Activated T-helper 1 cell treated with Interleukin-2 at 50 U/mL for 16 hours (primary cell): Measurements from ENCODE around the gene SRGN.
A peak's percentile ranks its signal among the peaks of the same experiment; 100 is the strongest.
"Not testable (repeated sequence)": the region's sequence is repeated elsewhere in the genome, so short reads cannot be mapped to it uniquely, and the experiment has no call there.

Source experiments
- DNase-seq: peaks from one replicate; pipeline ENCODE4 v3.0.0-alpha.2; 2020; ENCODE audit warnings: low read depth

SRGN gene, protein sequence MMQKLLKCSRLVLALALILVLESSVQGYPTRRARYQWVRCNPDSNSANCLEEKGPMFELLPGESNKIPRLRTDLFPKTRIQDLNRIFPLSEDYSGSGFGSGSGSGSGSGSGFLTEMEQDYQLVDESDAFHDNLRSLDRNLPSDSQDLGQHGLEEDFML

DNA sequence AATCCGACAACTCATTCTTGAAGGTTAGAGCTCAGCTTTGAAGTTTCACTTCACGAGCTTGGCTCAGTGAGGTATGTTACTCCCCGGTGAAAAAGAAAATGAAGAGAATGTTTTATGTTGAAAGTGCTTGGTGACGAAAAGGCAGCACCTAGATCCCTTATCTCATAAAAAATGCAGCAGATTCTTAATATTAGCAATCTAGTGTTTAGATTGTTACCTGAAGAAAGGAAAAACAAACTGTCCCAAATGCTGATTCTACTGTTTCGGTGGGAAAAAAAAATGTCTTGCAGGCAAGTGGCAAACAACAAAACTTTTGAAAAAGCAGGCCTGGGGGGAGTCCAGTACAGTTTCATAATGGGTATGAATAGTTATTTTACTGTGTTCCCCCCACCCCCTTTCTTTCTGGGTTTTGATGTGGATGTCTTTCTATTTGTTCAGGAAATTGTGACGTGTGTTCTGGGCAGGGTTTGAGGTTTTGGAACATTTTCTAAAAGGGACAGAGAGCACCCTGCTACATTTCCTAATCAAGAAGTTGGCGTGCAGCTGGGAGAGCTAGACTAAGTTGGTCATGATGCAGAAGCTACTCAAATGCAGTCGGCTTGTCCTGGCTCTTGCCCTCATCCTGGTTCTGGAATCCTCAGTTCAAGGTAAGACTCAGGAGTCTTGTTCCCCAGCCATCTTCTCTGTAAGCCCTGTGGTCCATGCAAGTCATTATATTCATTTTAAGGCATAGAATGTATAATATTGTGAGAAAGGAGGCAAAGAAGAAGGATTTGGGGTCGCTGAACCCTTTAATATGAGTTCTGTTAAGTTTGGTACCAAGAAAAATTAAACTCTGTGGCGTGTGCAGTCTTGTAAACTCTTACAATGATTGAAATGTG is at the start of gene SRGN:
Gene SRGN, plus strand, starts transcription at position 514 of the 881 bp plus-strand sequence. Its CDS starts 55 bp downstream, at position 569.
- DNase-seq = peak; percentile 49

DNA sequence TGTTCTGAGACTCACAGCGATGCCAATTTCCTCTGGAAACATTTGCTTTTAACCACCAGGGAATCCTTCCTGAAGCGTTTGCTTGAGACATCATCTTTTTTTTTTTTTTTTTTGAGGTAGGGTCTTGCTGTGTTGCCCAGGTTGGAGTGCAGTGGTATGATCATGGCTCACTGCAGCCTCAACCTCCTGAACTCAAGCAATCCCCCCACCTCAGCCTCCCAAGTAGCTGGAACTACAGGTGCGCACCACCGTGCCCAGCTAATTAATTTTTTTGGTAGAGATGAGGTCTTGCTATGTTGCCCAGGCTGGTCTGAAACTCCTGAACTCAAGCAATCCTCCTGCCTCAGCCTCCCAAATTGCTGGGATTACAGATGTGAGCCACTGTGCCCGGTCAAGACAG is 47.0 kb upstream of the SRGN start:
- DNase-seq = not testable (repeated sequence)

DNA sequence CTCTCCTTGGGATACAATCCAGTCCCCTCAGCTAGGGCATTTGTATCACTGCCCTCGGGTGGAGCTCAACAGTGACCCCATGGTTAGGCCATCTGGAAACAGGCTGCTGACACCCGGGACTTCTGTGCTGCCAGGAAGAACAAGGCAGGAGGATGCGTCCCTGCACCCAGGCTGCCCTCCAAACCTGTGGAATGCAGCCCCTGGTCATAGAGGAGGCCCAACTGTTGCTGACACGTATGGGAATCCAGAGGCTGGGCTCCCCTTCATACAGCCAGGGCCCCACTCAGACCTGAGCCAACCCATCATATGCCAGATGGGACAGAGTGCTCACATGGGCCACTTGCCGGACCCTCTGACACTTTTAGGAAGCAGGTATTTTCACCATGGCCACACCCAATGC is 45.5 kb upstream of the SRGN start:
- no peak for DNase-seq

DNA sequence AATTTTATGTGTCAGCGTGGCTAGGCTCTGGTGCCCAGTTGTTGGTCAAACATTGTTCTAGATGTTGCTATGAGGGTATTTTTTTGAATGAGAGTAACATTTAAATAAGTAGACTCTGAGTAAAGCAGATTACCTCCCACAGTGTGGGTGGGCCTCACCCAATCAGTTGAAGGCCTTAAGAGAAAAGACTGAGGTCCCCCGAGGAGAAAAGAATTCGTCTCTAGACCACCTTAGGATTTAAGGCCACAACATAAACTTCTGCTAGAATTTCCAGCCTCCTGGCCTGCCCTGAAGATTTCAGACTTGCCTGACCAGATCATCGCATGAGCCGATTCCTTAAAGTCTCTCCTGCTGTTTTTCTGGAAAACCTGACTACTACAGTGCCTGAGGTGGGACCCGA is 45.1 kb upstream of the SRGN start:
- DNase-seq = no peak

- no peak for DNase-seq
Measured at GRCh38 chr10:69043931-69044531, 43.9 kb upstream of the SRGN start.

- DNase-seq = no peak
Measured at GRCh38 chr10:69044546-69044945, 43.4 kb upstream of the SRGN start.

DNA sequence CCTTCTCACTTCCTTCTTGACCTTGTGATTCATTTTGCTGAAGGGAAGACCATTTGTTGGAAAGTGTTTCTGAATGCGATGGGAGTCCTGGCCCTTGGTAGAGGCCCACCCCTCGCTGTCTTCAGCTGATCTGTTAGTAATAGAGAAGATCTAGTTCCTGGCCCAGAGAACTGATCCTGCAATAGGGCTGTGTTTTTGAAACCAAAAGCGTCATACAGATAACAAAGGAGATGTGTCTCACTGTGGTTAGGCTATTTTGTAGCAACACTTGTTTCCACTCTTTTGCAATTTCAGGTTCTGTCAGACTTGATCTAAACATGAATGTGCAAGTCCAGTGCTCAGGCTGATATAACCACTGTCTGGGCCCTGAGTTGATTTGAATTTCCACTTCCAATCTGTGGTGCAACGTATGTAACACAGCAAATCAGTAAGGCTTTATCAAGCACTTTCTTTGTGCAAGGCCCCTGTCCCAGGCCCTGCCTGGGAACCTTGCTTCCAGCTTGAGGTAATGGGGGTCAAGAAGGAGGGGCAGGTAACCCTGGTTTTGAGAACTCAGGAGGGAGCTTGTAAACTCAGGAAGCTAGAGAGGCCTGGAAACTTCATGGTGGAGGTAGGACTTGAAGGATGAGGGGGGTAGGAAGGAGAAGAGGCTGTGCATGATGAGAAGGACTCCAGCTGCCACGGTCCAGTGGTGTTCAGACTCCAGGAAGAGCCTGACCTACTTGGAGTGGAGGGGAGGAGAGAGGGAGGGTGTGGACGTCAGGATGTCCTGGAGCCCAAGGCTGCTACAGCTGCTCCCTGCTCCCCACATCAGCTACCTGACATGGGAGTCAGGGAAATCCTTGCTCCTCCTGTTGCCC is 42.2 kb upstream of the SRGN start:
- no peak for DNase-seq

- DNase-seq = no peak
Measured at GRCh38 chr10:69047111-69047832, 40.6 kb upstream of the SRGN start.

GRCh38 chr10:69048103-69048502 is 39.8 kb upstream of the SRGN start:
- DNase-seq = no peak

GRCh38 chr10:69049566-69049961 is 38.3 kb upstream of the SRGN start:
- DNase-seq = no peak

DNA sequence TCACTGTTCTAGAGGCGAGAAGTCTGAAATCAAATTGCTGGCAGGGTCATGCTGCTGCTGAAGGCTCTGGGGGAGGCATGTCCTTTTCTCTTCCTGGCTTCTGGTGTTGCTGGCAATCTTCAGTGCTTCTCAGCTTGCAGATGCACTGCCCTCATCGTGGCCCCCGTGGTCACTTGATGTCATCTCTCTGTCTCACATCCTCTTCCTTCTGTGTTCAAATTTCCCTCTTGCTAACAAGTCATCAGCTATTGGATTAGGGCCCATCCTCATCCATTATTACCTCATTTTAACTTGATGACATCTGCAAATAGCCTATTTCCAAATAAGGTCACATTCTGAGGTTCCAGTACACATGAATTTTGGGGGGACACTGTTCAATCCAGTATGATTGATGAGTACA is 36.6 kb upstream of the SRGN start:
- no peak for DNase-seq

GRCh38 chr10:69051710-69052487 is 36.0 kb upstream of the SRGN start:
- DNase-seq = no peak

GRCh38 chr10:69052736-69053135 is 35.2 kb upstream of the SRGN start:
- no peak for DNase-seq

DNA sequence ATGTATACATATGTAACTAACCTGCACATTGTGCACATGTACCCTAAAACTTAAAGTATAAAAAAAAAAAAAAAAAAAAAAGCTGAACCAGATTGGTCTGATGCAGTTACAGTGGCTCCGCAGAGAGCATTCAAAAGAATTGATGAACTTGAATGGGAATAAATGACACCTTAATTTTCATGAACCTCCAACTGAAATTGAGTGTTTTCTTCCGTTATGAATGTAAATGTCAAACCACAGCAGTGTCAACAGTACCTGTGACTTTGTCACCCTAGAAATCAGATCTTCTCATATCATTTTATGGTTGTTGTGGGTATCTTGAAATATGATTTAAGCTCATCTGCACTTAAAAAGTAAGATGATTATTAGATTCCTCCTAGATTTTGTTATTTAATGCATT is 32.7 kb upstream of the SRGN start:
- no peak for DNase-seq

DNA sequence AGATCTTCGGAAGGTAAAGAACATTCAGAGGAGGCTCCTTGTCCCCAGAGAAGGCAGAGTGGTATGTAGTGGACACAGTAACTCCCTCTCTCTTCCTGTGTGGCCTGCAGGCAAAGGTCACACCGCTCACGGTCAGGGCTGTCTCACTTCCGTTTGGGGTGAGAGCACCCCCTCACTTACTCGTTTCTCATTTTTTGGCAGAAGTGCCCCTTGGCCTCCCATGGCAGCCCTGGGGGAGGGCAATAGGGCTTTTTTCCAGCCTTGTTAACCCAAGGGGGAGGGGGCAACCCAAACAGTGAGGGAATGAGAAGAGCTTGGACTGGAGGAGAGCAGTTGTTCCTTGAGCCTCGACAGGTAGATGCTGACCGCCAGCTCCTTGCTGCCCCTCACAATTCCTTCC is 31.8 kb upstream of the SRGN start:
- no peak for DNase-seq

DNA sequence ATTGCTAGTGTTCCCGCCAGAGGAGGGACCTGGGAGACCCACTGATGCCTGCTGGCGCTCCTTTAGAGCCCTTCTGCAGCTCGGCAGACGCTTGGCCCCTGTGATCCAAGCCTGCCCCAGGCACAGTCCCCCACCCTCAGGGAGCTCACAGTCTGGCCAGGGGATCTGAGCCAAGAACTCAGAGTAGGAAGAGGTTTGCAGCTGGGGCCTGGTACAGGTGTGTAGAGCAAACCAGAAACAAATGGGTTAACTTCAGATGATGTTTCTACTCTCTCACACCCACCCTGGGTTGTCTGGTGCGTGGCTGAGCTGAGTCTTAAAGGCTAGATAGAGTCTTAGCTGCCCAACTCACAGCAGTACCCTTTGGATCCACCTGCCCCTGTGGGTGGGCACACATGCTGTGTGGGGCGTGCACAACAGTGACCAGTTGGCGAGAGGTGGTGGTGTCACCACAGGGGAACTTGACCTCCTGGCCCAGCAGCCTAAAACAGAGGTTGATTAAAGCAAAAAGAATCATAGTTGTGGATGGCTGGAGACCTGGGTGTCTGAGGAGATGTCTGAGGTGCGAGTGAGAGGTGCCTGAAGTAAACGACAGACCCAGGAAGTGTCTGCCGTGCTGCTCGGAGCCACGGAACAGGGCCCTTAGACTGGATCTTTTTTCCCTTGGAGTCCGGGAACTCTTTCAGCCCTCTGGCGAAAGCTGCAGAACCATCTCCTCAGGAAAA is 31.2 kb upstream of the SRGN start:
- no peak for DNase-seq

DNA sequence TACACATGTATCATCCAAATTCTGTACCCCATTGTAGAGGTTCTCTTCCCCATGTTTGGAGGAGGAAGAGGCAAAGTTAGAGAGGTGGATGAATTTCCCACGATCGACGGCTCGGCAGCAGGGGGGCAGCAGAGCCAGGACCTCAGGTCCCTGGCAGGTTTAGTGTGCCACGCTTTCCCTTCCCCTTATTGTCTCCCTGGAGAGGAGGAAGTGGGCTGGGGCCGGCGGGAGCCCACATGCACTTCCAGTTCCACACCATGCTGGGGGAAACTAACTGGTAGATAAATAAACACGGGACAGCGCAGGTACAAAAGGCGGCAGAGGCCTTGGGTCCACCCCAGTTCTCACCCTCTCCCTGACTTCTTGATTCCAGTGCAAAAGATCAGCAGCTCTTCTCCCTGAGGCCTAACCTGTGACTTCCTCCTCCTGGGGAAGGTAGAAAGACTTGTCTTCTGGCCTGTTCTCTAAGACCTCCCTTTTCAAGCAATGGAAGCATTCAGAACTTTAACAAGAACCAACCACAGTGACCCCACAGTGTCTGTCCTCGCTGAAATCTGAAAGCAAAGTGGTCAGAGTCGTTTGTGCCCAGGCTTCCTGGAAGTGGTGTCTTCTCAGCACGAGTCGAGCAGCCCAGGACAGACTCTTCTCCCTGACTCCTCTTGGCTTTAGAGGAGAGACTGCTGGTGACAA is 30.5 kb upstream of the SRGN start:
- no peak for DNase-seq

DNA sequence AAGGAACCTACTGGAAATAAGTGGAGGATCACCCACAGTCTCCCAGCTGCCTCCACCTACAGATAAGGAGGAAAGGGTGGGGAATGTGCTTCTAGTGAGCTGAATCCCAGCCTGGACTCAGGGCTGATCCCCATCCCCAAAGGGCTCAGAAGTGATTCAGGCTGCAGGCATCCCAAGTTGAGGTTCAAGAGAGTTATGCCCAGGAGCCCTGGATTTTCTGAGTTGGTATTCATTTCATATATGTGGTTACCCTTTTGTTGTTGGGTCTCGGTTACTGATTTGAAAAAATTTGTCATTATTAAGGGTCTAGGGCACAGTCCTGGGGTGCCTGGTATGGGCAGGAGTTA is 30.0 kb upstream of the SRGN start:
- DNase-seq = no peak

- DNase-seq = no peak
Measured at GRCh38 chr10:69060127-69060798, 27.6 kb upstream of the SRGN start.
